K562 (cell line): ENCODE results near the gene PLXNB2. TPM values are rescaled to one million over a fixed set of nuclear protein-coding genes. Genes with fewer than 3 reads are reported as not detected.

ENCODE experiments used
- FIP1L1 ChIP-seq: fragments of 200-400 bp; formaldehyde crosslinking; IDR thresholded peaks from 2 replicates; pipeline ENCODE4 v1.6.1; 2018; ENCODE audit warnings: mild to moderate bottlenecking, low read depth, low read length; ENCODE audit not compliant: poor library complexity, severe bottlenecking
- HES1 ChIP-seq: fragments of 450-650 bp; IDR thresholded peaks from 2 replicates; pipeline ENCODE4 v1.6.1; 2016; ENCODE audit warnings: low read depth, mild to moderate bottlenecking, moderate library complexity
- MBD2 ChIP-seq: sonication (generic); IDR thresholded peaks from 2 replicates; pipeline ENCODE4 v1.6.1; 2016; ENCODE audit warnings: low read depth, borderline replicate concordance
- MLLT1 ChIP-seq, 2 experiments: fragments of 450-650 bp; IDR thresholded peaks; 2 replicates each; pipeline ENCODE4 v1.6.1; 2016
- MYBL2 ChIP-seq, 2 experiments: fragments of 450-650 bp in 1 of 2; sonication (generic) in 1 of 2; formaldehyde crosslinking in 1 of 2; IDR thresholded peaks; 2 replicates each; pipeline versions ENCODE4 v1.6.1 to v1.8.1; 2017 to 2022; ENCODE audit warnings: borderline replicate concordance in 1 of 2, inconsistent platforms in 1 of 2, low read depth in 1 of 2, mild to moderate bottlenecking in 1 of 2, missing genetic modification reagents in 1 of 2, moderate library complexity in 1 of 2
- RBM22 ChIP-seq: fragments of 200-400 bp; formaldehyde crosslinking; IDR thresholded peaks from 2 replicates; pipeline ENCODE4 v1.6.1; 2018; ENCODE audit warnings: low read length, low read depth; ENCODE audit not compliant: poor library complexity, severe bottlenecking
- SIN3B ChIP-seq: fragments of 450-650 bp; IDR thresholded peaks from 2 replicates; pipeline ENCODE4 v1.6.1; 2017; ENCODE audit warnings: low read depth, mild to moderate bottlenecking, moderate library complexity
- SMAD2 ChIP-seq: fragments of 150-350 bp; IDR thresholded peaks from 2 replicates; pipeline ENCODE4 v1.6.1; 2014; ENCODE audit warnings: low read depth, mild to moderate bottlenecking, low read length
- ZBTB11 ChIP-seq, 3 experiments: fragments of 200-800 bp in 1 of 3; fragments of 250-450 bp in 1 of 3; fragments of 450-650 bp in 1 of 3; sonication (Bioruptor Pico) in 1 of 3; sonication (Bioruptor generic) in 1 of 3; formaldehyde crosslinking in 1 of 3; IDR thresholded peaks; 2 replicates each; pipeline versions ENCODE4 v1.6.1 to v1.8.0; 2016 to 2022; ENCODE audit warnings: mild to moderate bottlenecking in 2 of 3, missing genetic modification characterization in 2 of 3, missing compliant biosample characterization in 1 of 3, moderate library complexity in 1 of 3
- ZNF407 ChIP-seq: fragments of 450-650 bp; IDR thresholded peaks from 2 replicates; pipeline ENCODE4 v1.6.1; 2016; ENCODE audit warnings: low read depth
- ZNF780A ChIP-seq: fragments of 250-450 bp; sonication (Bioruptor Pico); IDR thresholded peaks from 2 replicates; pipeline ENCODE4 v1.5.0; 2021; ENCODE audit warnings: mild to moderate bottlenecking
- polyA plus RNA-seq, 8 experiments: library from polyadenylated mRNA; depleted of rRNA in 4 of 8; stranded (reverse) in 5 of 8; unstranded in 3 of 8; fragments of >200 nt; fragmentation: Nextera tagmentation in 2 of 8; fragmentation: Illumina TruSeq in 1 of 8; extraction: Ambion mirVana in 2 of 8; extraction: Trizol in 1 of 8; gene quantifications; 2 replicates each; pipeline versions ENCODE4 v1.2.1 to v1.2.3, GENCODE V29; 2011 to 2014; ENCODE audit warnings: inconsistent platforms in 1 of 8, missing spikeins in 1 of 8
- total RNA-seq, 7 experiments: library from RNA; depleted of rRNA in 6 of 7; stranded (reverse); fragments of >200 nt in 6 of 7; fragmentation: Illumina TruSeq in 2 of 7; extraction: Trizol in 2 of 7; gene quantifications; 2 replicates each; pipeline versions ENCODE4 v1.2.1 to v1.2.3, GENCODE V29; 2011 to 2021; ENCODE audit warnings: low replicate concordance in 1 of 7

PLXNB2 gene
- total and polyA plus RNA-seq, 9 of the 15 experiments (the other 6 are each of a cell fraction or from before 2014, with no cell fraction given): 0.15 to 45.1 (median 13.6) TPM

- TF ChIP-seq FIP1L1: no peak
- TF ChIP-seq RBM22: no peak
- TF ChIP-seq ZNF407: no peak
- TF ChIP-seq ZBTB11 (CRISPR knock-in tag; IDR thresholded peaks at IDR 0.05): no peak
- 0 out of 2 replicates have a peak, but pooled peaks have one; percentile 38 for TF ChIP-seq MBD2
- no peak for TF ChIP-seq SIN3B
- no peak for TF ChIP-seq MLLT1 (IDR thresholded peaks at IDR 0.05)
- TF ChIP-seq HES1: no peak
- TF ChIP-seq ZNF780A (CRISPR knock-in tag): no peak
- TF ChIP-seq SMAD2: no peak
- no peak for TF ChIP-seq MYBL2 (IDR thresholded peaks at IDR 0.05; ENCODE audit: low read depth)
- TF ChIP-seq MYBL2 (CRISPR knock-in tag; IDR thresholded peaks at IDR 0.05; ENCODE audit: borderline replicate concordance): no peak
Measured at GRCh38 chr22:50318698-50319411, 11.4 kb upstream of the PLXNB2 start (continued).
